HepG2 (cell line): ENCODE measurements around the gene ABTB2. TPM values are rescaled to one million over a fixed set of nuclear protein-coding genes. Genes with fewer than 3 reads are reported as not detected.

Source experiments
- AHR ChIP-seq: IDR thresholded peaks from 2 replicates; pipeline ENCODE4 v1.6.1; 2018; ENCODE audit warnings: missing genetic modification reagents, missing compliant biosample characterization
- HMGXB4 ChIP-seq, 2 experiments: sonication (generic) in 1 of 2; formaldehyde crosslinking in 1 of 2; IDR thresholded peaks; 2 replicates each; pipeline versions ENCODE4 v1.4.0 to v1.6.1; 2018 to 2020; ENCODE audit warnings: missing genetic modification reagents in 2 of 2, borderline replicate concordance in 1 of 2, low read depth in 1 of 2, mild to moderate bottlenecking in 1 of 2, missing biosample characterization in 1 of 2
- KDM1A ChIP-seq: IDR thresholded peaks from 2 replicates; pipeline ENCODE4 v1.6.1; 2016; ENCODE audit warnings: missing compliant biosample characterization
- MTA3 ChIP-seq: sonication (generic); formaldehyde crosslinking; IDR thresholded peaks from 2 replicates; pipeline ENCODE4 v1.4.0; 2020; ENCODE audit warnings: missing genetic modification reagents
- NAIF1 ChIP-seq: sonication (generic); formaldehyde crosslinking; IDR thresholded peaks from 2 replicates; pipeline ENCODE4 v1.5.0; 2020; ENCODE audit warnings: mild to moderate bottlenecking, missing genetic modification reagents, borderline replicate concordance
- PAWR ChIP-seq: sonication (generic); formaldehyde crosslinking; IDR thresholded peaks from 2 replicates; pipeline ENCODE4 v1.4.0; 2020; ENCODE audit warnings: missing genetic modification reagents, mild to moderate bottlenecking, borderline replicate concordance
- PITX1 ChIP-seq: sonication (generic); formaldehyde crosslinking; IDR thresholded peaks from 2 replicates; pipeline ENCODE4 v1.5.1; 2020; ENCODE audit warnings: mild to moderate bottlenecking, missing genetic modification reagents
- RXRA ChIP-seq: sonication (generic); formaldehyde crosslinking; IDR thresholded peaks from 2 replicates; pipeline ENCODE4 v1.5.1; 2020; ENCODE audit warnings: missing genetic modification reagents
- SOX6 ChIP-seq, 2 experiments: fragments of 450-650 bp in 1 of 2; sonication (generic) in 1 of 2; formaldehyde crosslinking in 1 of 2; IDR thresholded peaks; 2 replicates each; pipeline versions ENCODE4 v1.4.0 to v1.6.1; 2017 to 2020; ENCODE audit warnings: antibody characterized with exemption in 1 of 2, mild to moderate bottlenecking in 1 of 2, missing genetic modification reagents in 1 of 2
- ZNF20 ChIP-seq: sonication (generic); formaldehyde crosslinking; IDR thresholded peaks from 2 replicates; pipeline ENCODE4 v1.4.0; 2020; ENCODE audit warnings: mild to moderate bottlenecking, moderate library complexity, missing genetic modification reagents
- ZNF224 ChIP-seq: sonication (generic); formaldehyde crosslinking; IDR thresholded peaks from 2 replicates; pipeline ENCODE4 v1.5.0; 2020; ENCODE audit warnings: mild to moderate bottlenecking, missing genetic modification reagents
- ZNF280D ChIP-seq: sonication (generic); formaldehyde crosslinking; IDR thresholded peaks from 2 replicates; pipeline ENCODE4 v1.5.1; 2020; ENCODE audit warnings: mild to moderate bottlenecking, missing genetic modification reagents
- ZNF512 ChIP-seq: sonication (generic); formaldehyde crosslinking; IDR thresholded peaks from 2 replicates; pipeline ENCODE4 v1.4.0; 2020; ENCODE audit warnings: mild to moderate bottlenecking, missing genetic modification reagents
- ZNF550 ChIP-seq: sonication (generic); formaldehyde crosslinking; IDR thresholded peaks from 2 replicates; pipeline ENCODE4 v1.4.0; 2020; ENCODE audit warnings: mild to moderate bottlenecking, missing genetic modification reagents, borderline replicate concordance
- ZNF616 ChIP-seq: sonication (generic); formaldehyde crosslinking; IDR thresholded peaks from 2 replicates; pipeline ENCODE4 v1.5.0; 2020; ENCODE audit warnings: low read depth, mild to moderate bottlenecking, missing genetic modification reagents
- ZNF737 ChIP-seq: sonication (generic); formaldehyde crosslinking; IDR thresholded peaks from 2 replicates; pipeline ENCODE4 v1.5.0; 2020; ENCODE audit warnings: missing genetic modification reagents, mild to moderate bottlenecking, borderline replicate concordance
- ZNF780A ChIP-seq: sonication (generic); formaldehyde crosslinking; IDR thresholded peaks from 2 replicates; pipeline ENCODE4 v1.8.0; 2022; ENCODE audit warnings: mild to moderate bottlenecking, missing genetic modification reagents, moderate library complexity
- ZSCAN9 ChIP-seq: IDR thresholded peaks from 2 replicates; pipeline ENCODE4 v1.6.1; 2016; ENCODE audit warnings: borderline replicate concordance
- polyA plus RNA-seq, 8 experiments: library from polyadenylated mRNA; depleted of rRNA in 3 of 8; stranded (reverse) in 7 of 8; unstranded in 1 of 8; fragments of >200 nt; fragmentation: Illumina TruSeq in 4 of 8; extraction: Trizol in 4 of 8; gene quantifications; 2 replicates each; pipeline versions ENCODE4 v1.2.1 to v1.2.3, GENCODE V29; 2011 to 2016; ENCODE audit warnings: low read depth in 4 of 8, missing spikeins in 1 of 8, mixed read lengths in 1 of 8; ENCODE audit not compliant: insufficient read depth in 1 of 8
- total RNA-seq, 5 experiments: library from RNA; depleted of rRNA; stranded (reverse); fragments of >200 nt; fragmentation: Illumina TruSeq; extraction: Trizol; gene quantifications; 2 replicates each; pipeline ENCODE4 v1.2.3, GENCODE V29; 2016; ENCODE audit warnings: low read depth in 1 of 5
- TF ChIP-seq, protein P1 (sequence below): sonication (generic); formaldehyde crosslinking; IDR thresholded peaks from 2 replicates; pipeline ENCODE4 v1.5.1; 2020; ENCODE audit warnings: mild to moderate bottlenecking, missing genetic modification reagents, moderate library complexity

The ABTB2 gene
- total and polyA plus RNA-seq, 2 of the 13 experiments (the other 11 are each of a cell fraction or from before 2014, with no cell fraction given), result 5.1 to 15.4 TPM

- TF ChIP-seq, protein P1, sequence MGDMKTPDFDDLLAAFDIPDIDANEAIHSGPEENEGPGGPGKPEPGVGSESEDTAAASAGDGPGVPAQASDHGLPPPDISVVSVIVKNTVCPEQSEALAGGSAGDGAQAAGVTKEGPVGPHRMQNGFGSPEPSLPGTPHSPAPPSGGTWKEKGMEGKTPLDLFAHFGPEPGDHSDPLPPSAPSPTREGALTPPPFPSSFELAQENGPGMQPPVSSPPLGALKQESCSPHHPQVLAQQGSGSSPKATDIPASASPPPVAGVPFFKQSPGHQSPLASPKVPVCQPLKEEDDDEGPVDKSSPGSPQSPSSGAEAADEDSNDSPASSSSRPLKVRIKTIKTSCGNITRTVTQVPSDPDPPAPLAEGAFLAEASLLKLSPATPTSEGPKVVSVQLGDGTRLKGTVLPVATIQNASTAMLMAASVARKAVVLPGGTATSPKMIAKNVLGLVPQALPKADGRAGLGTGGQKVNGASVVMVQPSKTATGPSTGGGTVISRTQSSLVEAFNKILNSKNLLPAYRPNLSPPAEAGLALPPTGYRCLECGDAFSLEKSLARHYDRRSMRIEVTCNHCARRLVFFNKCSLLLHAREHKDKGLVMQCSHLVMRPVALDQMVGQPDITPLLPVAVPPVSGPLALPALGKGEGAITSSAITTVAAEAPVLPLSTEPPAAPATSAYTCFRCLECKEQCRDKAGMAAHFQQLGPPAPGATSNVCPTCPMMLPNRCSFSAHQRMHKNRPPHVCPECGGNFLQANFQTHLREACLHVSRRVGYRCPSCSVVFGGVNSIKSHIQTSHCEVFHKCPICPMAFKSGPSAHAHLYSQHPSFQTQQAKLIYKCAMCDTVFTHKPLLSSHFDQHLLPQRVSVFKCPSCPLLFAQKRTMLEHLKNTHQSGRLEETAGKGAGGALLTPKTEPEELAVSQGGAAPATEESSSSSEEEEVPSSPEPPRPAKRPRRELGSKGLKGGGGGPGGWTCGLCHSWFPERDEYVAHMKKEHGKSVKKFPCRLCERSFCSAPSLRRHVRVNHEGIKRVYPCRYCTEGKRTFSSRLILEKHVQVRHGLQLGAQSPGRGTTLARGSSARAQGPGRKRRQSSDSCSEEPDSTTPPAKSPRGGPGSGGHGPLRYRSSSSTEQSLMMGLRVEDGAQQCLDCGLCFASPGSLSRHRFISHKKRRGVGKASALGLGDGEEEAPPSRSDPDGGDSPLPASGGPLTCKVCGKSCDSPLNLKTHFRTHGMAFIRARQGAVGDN, result no peak
- TF ChIP-seq ZNF550 (CRISPR knock-in tag) (no peak), ZNF20 (CRISPR knock-in tag) (no peak), ZSCAN9 (CRISPR knock-in tag) (no peak), ZNF280D (CRISPR knock-in tag) (no peak), RXRA (CRISPR knock-in tag) (no peak), PAWR (CRISPR knock-in tag) (no peak), MTA3 (CRISPR knock-in tag) (no peak), AHR (CRISPR knock-in tag) (no peak), HMGXB4 (CRISPR knock-in tag; IDR thresholded peaks at IDR 0.05; ENCODE audit: borderline replicate concordance in 1 of 2, low read depth in 1 of 2) (peak in 1 of 2 experiments; percentile 20; a peak in 2 of 4 replicates), ZNF737 (CRISPR knock-in tag) (no peak), NAIF1 (CRISPR knock-in tag) (no peak), ZNF224 (no peak), ZNF512 (no peak), ZNF616 (CRISPR knock-in tag) (no peak), ZNF780A (0 out of 2 replicates have a peak, but pooled peaks have one; percentile 37), SOX6 (IDR thresholded peaks at IDR 0.05) (no peak), SOX6 (CRISPR knock-in tag; IDR thresholded peaks at IDR 0.05) (peak; percentile 57; the same call in 1 of the 2 replicates), KDM1A (no peak), PITX1 (CRISPR knock-in tag) (0 out of 2 replicates have a peak, but pooled peaks have one; percentile 8)
Observed at GRCh38 chr11:34357701-34358257, at the start of gene ABTB2 (continued).
